Measurements from ENCODE around the gene IL1RN. TPM values are rescaled to one million over a fixed set of nuclear protein-coding genes. Genes with fewer than 3 reads are reported as not detected.

Gene IL1RN
- total and polyA plus RNA-seq, 5 donors from 2014 or later = 0.23 to 0.59 TPM; not detected in 3

DNA sequence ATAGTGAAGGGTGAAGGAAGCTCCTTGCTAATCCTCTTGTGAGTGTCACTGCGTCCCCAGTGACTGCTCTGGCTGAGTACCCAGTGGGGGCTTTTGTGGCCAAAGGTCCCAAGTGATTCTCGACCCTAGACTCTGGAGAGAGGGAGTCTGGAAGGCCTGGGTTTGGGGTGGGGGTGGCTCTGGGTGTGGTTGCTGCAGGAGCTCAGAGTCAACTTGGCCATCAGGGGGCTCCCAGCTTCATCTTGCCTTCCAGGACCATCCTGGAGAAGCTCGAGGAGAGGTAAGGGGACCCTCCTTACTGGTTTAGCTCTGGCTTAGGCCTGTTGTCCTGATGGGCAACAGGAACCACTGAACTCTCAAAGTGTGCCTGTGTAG, 47.0 kb downstream of the IL1RN start:
- ATAC-seq (ENCODE audit: low read depth in 2 of 2) (no peak), DNase-seq (peak in 1 of 3 donors; percentile 38)
- peaks cover 24% of the 10 kb centered on the region for H3K36me3 Mint-ChIP-seq

GRCh38 chr2:113175042-113175628, 47.7 kb downstream of the IL1RN start:
- Histone ChIP-seq H3K27ac (ENCODE audit: insufficient read depth, low read length, poor library complexity, severe bottlenecking) (peak overlapping the region; percentile 87), H3K27me3 (ENCODE audit: control insufficient read depth, insufficient read depth, low read length) (no peaks in the 10 kb centered on the region), H3K4me1 (ENCODE audit: control insufficient read depth, insufficient read depth, low read length, poor library complexity, severe bottlenecking) (peaks cover 82% of the 10 kb centered on the region), H3K9me3 (ENCODE audit: control insufficient read depth in 2 of 2, low read length in 2 of 2) (no peaks in the 10 kb centered on the region), H3K36me3 (ENCODE audit: control insufficient read depth, insufficient read depth, low read length) (peaks cover 14% of the 10 kb centered on the region), H3K4me3 (ENCODE audit: low read depth, low read length) (peak overlapping the region; percentile 87)
- Mint-ChIP-seq H3K4me3 (peak overlapping the region; percentile 90 to 92 (median 92)), H3K27ac (peak overlapping the region; percentile 91 to 99 (median 95)), H3K9me3 (peaks cover 0 to 2% (median 0%) of the 10 kb centered on the region in 7 donors), H3K4me1 (peaks cover 19 to 83% (median 67%) of the 10 kb centered on the region in 4 donors), H3K36me3 (peaks cover 27% of the 10 kb centered on the region), H3K27me3 (peaks cover 11% of the 10 kb centered on the region)
- peak; percentile 66 to 68 for ATAC-seq (ENCODE audit: low read depth in 2 of 2)
- DNase-seq = peak; percentile 44 to 94 (median 82)

More for the DNA sequence above, 47.0 kb downstream of the IL1RN start:
- H3K9me3 ChIP-seq (ENCODE audit: control insufficient read depth in 2 of 2, low read length in 2 of 2) = no peaks in the 10 kb centered on the region
- Mint-ChIP-seq H3K9me3 (peaks cover 0 to 2% (median 0%) of the 10 kb centered on the region in 7 donors), H3K4me3 (peak overlapping the region; percentile 90 to 92 (median 92)), H3K4me1 (peaks cover 16 to 82% (median 67%) of the 10 kb centered on the region in 4 donors), H3K27ac (peak overlapping the region; percentile 91 to 99 (median 95)), H3K27me3 (peaks cover 11% of the 10 kb centered on the region)
- H3K4me1 ChIP-seq (ENCODE audit: control insufficient read depth, insufficient read depth, low read length, poor library complexity, severe bottlenecking) = peaks cover 80% of the 10 kb centered on the region
- H3K4me3 ChIP-seq (ENCODE audit: low read depth, low read length) = peak overlapping the region; percentile 87
- H3K27ac ChIP-seq (ENCODE audit: insufficient read depth, low read length, poor library complexity, severe bottlenecking) = peak overlapping the region; percentile 87
- H3K27me3 ChIP-seq (ENCODE audit: control insufficient read depth, insufficient read depth, low read length) = no peaks in the 10 kb centered on the region
- peaks cover 9% of the 10 kb centered on the region for H3K36me3 ChIP-seq (ENCODE audit: control insufficient read depth, insufficient read depth, low read length)

DNA sequence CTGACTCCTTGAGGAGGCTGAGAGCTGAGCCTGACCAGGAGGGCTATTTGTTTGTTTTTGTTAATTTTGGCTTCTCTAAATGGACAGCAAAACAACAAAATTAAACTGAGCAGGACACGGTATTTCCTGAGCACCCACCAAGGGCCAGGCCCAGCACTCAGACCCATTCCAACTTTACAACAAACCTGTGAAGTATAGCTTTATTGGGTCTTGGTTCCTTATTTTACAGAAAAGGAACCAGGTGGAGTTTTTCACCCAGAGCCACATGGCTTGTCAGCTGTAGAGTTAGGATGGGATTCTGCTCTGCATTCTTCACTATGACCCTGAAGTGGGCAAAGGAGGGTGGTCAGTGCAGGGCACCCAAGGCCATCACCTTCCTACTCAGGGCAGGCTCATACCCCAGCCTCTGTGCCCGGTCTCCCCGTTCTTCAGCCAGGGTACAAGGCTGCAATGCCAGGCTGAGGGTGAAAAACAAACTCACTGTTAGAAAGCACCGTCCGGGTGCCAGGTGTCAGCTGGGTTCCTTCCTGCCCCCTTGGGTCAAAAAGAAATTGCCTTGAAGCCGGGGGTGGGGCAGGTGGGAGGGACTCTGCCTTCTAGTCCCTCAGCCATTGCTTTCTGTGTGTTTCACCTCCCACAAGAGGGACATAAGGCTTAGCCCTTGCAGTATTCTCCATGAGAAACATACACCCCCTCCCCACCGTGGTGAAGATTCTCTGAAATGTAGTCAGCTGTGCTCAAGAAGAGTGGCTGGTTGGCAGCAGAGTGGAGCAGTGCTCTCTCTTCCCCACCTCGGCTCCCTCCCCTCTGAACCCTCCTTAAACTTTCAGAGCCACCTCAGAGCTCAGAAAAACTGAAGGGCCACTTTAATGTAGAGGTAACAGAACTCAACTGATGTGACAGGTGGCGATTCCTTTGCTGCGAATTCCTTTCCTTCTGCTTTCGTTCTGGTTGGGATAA, 48.6 kb downstream of the IL1RN start:
- Mint-ChIP-seq H3K27ac (peak overlapping the region; percentile 95 to 99 (median 96)), H3K4me1 (peaks cover 19 to 88% (median 75%) of the 10 kb centered on the region in 4 donors), H3K4me3 (peak overlapping the region; percentile 90 to 92 (median 92)), H3K36me3 (peaks cover 28% of the 10 kb centered on the region), H3K27me3 (peaks cover 11% of the 10 kb centered on the region), H3K9me3 (peaks cover 0 to 2% (median 0%) of the 10 kb centered on the region in 7 donors)
- Histone ChIP-seq H3K36me3 (ENCODE audit: control insufficient read depth, insufficient read depth, low read length) (peaks cover 15% of the 10 kb centered on the region), H3K27me3 (ENCODE audit: control insufficient read depth, insufficient read depth, low read length) (no peaks in the 10 kb centered on the region), H3K9me3 (ENCODE audit: control insufficient read depth in 2 of 2, low read length in 2 of 2) (no peaks in the 10 kb centered on the region), H3K27ac (ENCODE audit: insufficient read depth, low read length, poor library complexity, severe bottlenecking) (peak overlapping the region; percentile 87), H3K4me1 (ENCODE audit: control insufficient read depth, insufficient read depth, low read length, poor library complexity, severe bottlenecking) (peaks cover 88% of the 10 kb centered on the region), H3K4me3 (ENCODE audit: low read depth, low read length) (peak overlapping the region; percentile 87)
- ATAC-seq (ENCODE audit: low read depth in 2 of 2) (peak; percentile 7 to 10), DNase-seq (peak in 2 of 3 donors; percentile 40 to 81)

DNA sequence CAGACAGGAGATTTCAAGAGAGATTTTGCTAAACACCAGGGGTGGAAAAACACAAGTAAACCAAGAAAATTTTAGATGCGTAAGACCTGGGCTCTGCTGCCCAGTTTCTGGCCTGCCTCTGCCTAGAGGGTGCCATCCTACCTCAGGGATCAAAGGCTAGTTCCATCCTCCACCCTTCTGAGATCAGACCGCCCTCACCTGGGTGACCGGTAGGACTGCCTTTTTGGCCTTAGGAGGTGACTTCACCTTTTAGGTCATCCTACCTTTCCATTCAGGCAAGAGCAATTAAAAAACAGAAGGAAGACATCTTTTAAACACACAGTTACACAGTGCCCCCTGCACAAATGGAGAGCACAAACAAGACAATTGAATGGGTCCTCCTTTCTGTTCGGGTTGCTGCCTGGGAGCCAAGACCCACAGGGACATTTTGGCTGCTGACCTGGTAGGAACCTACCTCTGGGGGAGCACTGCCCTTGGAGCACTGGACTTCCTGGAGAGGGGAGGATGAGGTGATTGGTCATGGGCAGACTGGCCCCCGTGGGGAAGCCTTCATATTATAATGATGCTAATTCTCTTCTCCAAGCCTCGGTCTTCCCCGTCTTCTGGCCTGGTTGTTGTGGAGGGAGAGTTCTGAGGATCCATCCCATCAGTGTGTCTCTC, 49.4 kb downstream of the IL1RN start:
- peak overlapping the region; percentile 87 for H3K27ac ChIP-seq (ENCODE audit: insufficient read depth, low read length, poor library complexity, severe bottlenecking)
- H3K9me3 Mint-ChIP-seq = peaks cover 0 to 2% (median 0%) of the 10 kb centered on the region in 7 donors
- peaks cover 88% of the 10 kb centered on the region for H3K4me1 ChIP-seq (ENCODE audit: control insufficient read depth, insufficient read depth, low read length, poor library complexity, severe bottlenecking)
- ATAC-seq (ENCODE audit: low read depth in 2 of 2) (no peak), DNase-seq (no peak)
- peaks cover 21% of the 10 kb centered on the region for H3K36me3 ChIP-seq (ENCODE audit: control insufficient read depth, insufficient read depth, low read length)
- peak overlapping the region; percentile 90 to 92 (median 92) for H3K4me3 Mint-ChIP-seq
- H3K27me3 ChIP-seq (ENCODE audit: control insufficient read depth, insufficient read depth, low read length) = no peaks in the 10 kb centered on the region
- H3K27me3 Mint-ChIP-seq = peaks cover 11% of the 10 kb centered on the region
- peaks cover 28% of the 10 kb centered on the region for H3K36me3 Mint-ChIP-seq
- H3K4me1 Mint-ChIP-seq = peaks cover 15 to 88% (median 75%) of the 10 kb centered on the region in 4 donors
- peak overlapping the region; percentile 87 for H3K4me3 ChIP-seq (ENCODE audit: low read depth, low read length)
- peak overlapping the region; percentile 85 to 96 (median 95) for H3K27ac Mint-ChIP-seq
- H3K9me3 ChIP-seq (ENCODE audit: control insufficient read depth in 2 of 2, low read length in 2 of 2) = no peaks in the 10 kb centered on the region

GRCh38 chr2:113178069-113178746, 50.8 kb downstream of the IL1RN start:
- H3K4me1 ChIP-seq (ENCODE audit: control insufficient read depth, insufficient read depth, low read length, poor library complexity, severe bottlenecking) = peaks cover 89% of the 10 kb centered on the region
- H3K27ac ChIP-seq (ENCODE audit: insufficient read depth, low read length, poor library complexity, severe bottlenecking) = no peak overlapping the region
- peaks cover 35% of the 10 kb centered on the region for H3K36me3 ChIP-seq (ENCODE audit: control insufficient read depth, insufficient read depth, low read length)
- H3K27ac Mint-ChIP-seq = peak overlapping the region; percentile 95 to 98 (median 96)
- H3K4me3 Mint-ChIP-seq = peak overlapping the region; percentile 90 to 92 (median 92)
- peaks cover 28% of the 10 kb centered on the region for H3K36me3 Mint-ChIP-seq
- peak overlapping the region; percentile 43 for H3K4me3 ChIP-seq (ENCODE audit: low read depth, low read length)
- peaks cover 17 to 88% (median 69%) of the 10 kb centered on the region in 4 donors for H3K4me1 Mint-ChIP-seq
- peaks cover 0 to 2% (median 0%) of the 10 kb centered on the region in 7 donors for H3K9me3 Mint-ChIP-seq
- no peak for DNase-seq
- peaks cover 11% of the 10 kb centered on the region for H3K27me3 Mint-ChIP-seq
- no peak for ATAC-seq (ENCODE audit: low read depth in 2 of 2)
- no peaks in the 10 kb centered on the region for H3K9me3 ChIP-seq (ENCODE audit: control insufficient read depth in 2 of 2, low read length in 2 of 2)
- no peaks in the 10 kb centered on the region for H3K27me3 ChIP-seq (ENCODE audit: control insufficient read depth, insufficient read depth, low read length)

DNA sequence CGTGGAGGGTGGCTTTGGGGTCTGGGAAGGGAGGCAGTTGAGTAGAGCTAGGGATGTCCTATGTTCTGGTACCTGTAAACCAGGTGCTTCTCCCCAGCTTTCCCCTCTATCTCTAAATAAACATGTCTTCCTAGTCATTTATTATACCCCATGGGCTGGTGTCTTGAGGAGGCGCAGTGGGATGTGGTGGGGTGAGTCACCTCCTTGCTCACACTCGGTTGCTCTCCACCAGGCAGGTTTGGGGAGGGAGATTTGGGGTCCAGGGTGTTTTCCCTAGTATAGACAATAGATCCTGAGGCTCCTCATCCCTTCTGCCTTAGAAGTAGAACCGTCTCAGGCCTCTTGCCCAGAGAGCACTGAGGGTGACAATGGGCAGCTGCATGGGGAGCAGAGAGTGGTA, 51.5 kb downstream of the IL1RN start:
- Mint-ChIP-seq H3K4me3 (peak overlapping the region; percentile 90 to 92 (median 92)), H3K36me3 (peaks cover 35% of the 10 kb centered on the region), H3K27ac (peak overlapping the region; percentile 95 to 98 (median 96))

More for the DNA sequence above, 51.5 kb downstream of the IL1RN start:
- no peak for ATAC-seq (ENCODE audit: low read depth in 2 of 2)
- Mint-ChIP-seq H3K4me1 (peaks cover 17 to 88% (median 70%) of the 10 kb centered on the region in 4 donors), H3K27me3 (peaks cover 8% of the 10 kb centered on the region), H3K9me3 (peaks cover 0 to 2% (median 0%) of the 10 kb centered on the region in 7 donors)
- H3K36me3 ChIP-seq (ENCODE audit: control insufficient read depth, insufficient read depth, low read length) = peaks cover 42% of the 10 kb centered on the region
- peak overlapping the region; percentile 43 for H3K4me3 ChIP-seq (ENCODE audit: low read depth, low read length)
- H3K4me1 ChIP-seq (ENCODE audit: control insufficient read depth, insufficient read depth, low read length, poor library complexity, severe bottlenecking) = peaks cover 89% of the 10 kb centered on the region
- peak overlapping the region; percentile 51 for H3K27ac ChIP-seq (ENCODE audit: insufficient read depth, low read length, poor library complexity, severe bottlenecking)
- no peaks in the 10 kb centered on the region for H3K27me3 ChIP-seq (ENCODE audit: control insufficient read depth, insufficient read depth, low read length)
- H3K9me3 ChIP-seq (ENCODE audit: control insufficient read depth in 2 of 2, low read length in 2 of 2) = no peaks in the 10 kb centered on the region
- DNase-seq = peak in 1 of 3 donors; percentile 35

Data from CD4-positive, CD25-positive, alpha-beta regulatory T cell (primary cell).